Activated gamma-delta T cell (primary cell): ENCODE results near the gene AHNAK2.

Source experiments
- DNase-seq: peaks from one replicate; lab custom pipeline; 2025; lab: John Stamatoyannopoulos, UW

AHNAK2 gene

DNA sequence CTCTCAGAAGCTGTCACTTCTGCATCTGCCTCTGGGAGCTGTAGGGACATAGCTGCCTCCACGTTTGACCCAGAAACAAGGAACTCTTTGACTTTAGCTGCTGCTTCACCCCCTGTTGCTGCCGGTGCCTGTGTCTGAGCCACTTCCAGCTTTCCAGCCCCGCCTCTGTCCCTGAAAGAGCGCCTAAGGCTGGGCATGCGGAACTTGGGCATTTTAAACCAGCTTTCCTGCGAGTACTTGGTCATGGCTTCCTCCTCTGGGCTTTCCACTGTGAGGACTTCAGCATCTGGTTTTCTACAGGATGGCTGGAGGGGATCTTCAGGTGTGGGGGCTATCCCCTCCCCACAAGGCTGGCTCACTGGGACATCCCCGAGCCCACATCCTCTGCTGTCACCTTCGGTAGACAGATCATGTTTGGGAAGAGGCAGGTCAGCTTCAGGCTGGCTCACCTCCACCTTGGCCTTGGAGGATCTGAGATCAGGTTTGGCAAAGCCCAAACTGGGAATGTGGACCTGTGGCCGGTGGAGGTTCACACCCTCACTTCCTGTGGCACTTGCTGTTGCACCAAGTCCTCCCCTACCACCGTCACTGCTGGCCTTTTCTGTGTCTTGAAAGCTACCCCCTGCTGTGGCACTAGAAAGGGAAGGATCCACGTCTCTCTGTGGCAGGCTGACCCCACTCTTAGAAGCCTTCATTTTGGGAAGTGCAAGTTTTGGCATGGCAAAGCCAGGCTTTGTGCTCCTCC, 38.3 kb downstream of the AHNAK2 start:
- DNase-seq = no peak

DNA sequence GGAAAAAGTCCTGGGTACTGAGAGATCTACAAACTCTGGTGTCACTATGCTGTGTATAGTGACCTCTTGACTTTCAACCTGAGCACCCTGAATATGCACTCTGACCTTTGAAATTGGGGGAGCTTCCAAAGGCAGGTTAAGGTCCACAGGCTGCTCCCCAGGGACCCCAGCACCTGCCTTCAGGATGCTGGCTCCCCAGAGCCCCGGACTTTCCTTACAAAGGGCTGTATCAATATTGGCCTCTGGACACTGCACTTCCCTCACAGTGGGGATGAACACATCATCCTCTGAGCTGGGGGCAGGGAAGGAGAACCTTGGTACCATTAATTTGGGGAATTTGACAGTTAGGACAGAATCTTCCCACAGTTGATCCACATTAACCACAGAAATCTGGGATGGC, 39.2 kb downstream of the AHNAK2 start:
- DNase-seq = no peak

DNA sequence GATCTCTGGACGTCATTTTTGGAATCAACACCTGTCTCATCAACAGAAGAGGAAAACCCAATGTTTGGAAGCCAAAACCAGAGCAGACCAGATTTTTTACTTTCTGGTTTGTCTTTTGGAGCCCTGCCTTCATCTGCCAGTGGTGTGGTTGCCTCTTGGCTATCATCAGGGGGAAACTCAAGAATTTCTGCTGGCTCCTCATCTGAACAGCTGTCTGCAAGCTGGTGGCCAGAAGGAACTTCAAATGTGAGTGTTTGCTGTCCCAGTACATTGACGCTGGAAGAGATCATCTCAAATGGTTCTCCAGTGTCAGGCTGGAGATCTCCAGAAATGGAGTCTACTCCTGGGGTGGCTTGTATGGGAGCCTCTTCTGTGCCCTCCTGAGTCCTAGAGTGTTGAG, 39.7 kb downstream of the AHNAK2 start:
- DNase-seq = no peak

DNA sequence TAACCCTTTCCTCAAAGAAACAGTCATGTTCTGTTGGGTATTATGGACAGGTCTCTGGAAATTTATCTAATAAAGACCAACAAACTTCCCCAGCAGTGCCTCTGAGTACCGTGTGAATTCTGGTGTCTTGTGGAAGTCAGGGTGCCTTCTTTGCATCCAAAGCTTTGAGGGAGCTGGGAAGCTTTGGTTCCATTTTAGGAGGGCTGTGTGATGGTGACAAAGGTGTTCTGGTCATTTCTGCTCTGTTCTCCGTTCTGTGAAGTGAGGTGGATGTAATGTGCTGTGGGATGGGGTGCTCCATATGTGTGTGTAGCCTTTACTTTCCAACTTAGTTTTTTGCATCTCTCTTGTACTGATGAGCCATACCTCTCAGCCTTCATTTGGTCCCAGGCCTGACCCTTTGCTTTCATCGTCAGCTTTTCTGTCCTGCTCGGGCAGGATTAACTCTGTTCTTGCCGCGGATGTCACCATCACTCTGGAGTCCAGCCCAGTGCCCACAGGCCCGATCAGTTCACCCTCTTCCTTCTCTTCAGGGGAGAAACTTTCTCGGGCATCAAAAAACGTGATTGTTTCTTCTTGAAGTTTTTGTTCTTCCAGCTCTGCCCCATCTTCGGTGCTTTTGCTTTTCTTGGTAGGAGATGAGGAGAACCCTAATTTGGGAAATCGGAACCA, 40.3 kb downstream of the AHNAK2 start:
- no peak for DNase-seq

DNA sequence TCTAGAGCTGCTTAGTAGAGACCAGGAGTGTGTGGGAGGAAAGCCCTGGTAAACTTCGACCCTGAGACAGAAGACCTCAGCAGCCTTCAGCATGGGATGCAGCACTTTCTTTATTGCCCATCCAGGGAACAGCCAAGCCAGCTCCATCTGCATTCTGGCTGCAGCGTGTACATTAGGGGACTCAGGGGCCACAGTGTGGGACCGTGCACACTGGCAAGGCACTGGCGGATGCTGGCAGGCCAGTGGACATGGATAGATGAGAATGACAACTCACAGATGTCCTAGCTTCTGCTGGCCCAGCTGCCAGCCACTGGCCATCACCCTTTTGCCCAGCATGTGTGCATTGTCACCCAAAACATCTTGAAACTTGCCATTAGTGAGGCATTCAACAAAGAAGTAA, 41.0 kb downstream of the AHNAK2 start:
- DNase-seq = no peak

DNA sequence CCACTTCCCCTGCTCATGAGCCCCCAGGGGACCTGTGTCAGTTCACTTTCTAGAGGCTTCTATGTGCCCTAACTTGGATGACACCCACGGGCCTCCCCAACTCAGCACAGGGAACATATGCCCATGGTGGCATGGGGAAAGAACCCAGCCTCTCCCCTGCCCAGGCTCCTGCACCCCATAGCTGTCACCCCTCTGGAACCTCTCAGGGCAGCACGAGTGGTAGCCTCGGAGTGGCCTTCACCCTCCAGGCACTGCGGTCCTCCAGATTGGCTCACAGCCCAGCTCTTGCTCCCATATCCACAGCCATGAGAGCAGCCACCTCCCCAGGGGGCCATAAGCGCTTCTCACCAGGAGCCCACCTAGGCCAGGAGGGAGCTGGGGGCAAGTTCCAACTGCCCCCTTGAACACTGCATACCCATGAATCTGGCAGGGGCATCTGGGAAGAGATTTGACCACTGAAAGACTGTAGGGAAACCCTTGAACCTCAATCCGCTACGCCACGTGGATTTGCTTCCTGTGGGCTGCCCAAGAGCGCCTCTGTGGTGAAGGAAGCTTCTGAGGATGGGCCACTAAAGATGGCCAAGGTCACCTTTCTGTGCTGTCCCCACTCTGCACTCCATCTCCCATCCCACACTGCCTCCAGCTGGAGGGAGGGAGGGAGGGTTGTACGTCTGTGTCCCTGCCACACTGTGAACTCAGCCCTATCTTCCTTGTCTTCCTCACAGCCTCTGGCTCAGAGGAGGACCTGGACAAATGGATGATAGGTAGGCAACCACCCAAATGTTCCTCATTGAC, 41.6 kb downstream of the AHNAK2 start:
- DNase-seq = no peak

DNA sequence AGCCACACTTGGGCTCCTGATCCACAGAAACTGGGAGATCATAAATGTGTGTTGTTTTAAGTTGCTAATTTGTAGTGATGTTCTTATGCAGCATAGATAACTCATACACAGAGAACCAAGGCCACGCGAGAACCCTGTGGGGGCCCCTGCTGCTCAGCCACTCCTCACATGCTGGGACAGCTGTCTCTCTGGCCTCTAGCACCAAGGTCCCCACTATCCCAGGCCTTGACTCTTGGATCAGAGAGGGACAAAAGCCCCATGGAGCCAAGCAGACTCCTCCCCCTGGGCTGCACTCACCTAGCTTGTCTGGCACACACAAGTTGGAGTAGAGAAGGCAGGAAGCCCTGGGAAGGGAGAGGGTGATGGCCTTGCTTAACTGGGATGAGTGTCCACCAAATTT, 42.2 kb downstream of the AHNAK2 start:
- DNase-seq = no peak

DNA sequence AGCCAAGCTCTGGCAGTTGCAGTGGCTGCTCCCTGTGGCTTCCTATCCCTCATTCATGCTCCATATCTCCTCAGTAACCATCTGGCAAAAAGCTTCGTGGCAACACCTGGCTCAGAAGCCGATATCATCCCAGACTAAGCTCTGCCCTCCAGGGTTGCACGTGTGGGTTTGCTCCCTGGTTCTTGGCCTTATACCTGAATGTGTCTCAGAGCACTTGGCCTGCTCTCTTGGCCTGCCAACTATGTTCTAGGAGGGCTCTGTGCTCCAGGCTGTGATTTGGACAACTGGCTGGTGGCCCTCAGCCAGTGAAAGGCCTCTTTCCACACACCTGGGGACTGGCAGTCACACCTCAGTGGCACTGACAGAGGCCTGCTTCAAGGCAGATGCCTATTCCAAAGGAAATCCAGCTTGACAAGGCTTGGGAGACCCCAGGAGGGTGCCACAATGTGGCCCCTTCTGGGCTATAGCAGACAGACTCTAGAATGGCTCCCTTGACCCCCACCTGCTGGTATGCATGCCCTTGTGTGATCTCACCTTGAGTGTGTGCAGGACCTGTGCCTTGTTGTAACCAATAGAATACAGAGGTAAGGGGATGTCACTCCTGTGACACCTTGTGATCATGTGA, 43.0 kb downstream of the AHNAK2 start:
- no peak for DNase-seq

DNA sequence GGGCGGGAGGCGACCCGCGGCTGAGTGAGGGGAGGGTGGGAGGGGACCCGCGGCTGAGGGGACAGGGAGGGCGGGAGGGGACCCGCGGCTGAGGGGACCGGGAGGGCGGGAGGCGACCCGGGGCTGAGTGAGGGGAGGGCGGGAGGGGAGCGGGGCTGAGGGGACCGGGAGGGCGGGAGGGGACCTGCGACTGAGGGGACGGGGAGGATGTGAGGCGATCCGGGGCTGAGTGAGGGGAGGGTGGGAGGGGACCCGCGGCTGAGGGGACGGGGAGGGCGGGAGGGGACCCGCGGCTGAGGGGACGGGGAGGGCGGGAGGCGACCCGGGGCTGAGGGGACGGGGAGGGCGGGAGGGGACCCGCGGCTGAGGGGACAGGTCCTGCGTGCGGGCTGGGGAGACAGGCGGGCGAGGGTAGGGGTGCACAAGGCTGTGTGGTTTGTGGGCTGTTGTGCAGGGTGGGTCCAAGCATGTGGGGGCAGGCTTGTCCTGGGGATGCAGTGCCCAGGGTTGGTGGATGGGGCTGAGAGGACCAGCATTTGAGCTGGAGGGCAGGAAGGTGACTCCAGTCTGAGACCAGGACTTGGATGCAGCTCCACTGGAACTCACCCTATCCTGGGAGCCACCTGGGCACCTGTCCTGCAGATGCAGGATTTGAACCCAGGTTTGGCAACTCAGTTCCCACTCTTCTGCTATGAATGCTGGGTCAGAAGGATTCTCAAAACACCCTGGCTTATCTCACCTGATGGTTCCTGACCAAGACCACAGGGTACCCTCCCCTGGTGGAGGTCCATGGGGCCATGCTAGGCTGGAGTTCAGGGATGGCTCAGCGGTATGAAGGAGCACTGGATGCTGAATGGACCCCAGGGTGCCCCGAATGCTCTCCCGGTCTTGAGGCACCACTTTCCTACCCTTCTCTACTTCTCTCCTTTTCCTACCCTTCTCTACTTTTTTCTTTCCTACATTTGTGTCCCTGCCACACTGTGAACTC, 44.1 kb downstream of the AHNAK2 start:
- no peak for DNase-seq

DNA sequence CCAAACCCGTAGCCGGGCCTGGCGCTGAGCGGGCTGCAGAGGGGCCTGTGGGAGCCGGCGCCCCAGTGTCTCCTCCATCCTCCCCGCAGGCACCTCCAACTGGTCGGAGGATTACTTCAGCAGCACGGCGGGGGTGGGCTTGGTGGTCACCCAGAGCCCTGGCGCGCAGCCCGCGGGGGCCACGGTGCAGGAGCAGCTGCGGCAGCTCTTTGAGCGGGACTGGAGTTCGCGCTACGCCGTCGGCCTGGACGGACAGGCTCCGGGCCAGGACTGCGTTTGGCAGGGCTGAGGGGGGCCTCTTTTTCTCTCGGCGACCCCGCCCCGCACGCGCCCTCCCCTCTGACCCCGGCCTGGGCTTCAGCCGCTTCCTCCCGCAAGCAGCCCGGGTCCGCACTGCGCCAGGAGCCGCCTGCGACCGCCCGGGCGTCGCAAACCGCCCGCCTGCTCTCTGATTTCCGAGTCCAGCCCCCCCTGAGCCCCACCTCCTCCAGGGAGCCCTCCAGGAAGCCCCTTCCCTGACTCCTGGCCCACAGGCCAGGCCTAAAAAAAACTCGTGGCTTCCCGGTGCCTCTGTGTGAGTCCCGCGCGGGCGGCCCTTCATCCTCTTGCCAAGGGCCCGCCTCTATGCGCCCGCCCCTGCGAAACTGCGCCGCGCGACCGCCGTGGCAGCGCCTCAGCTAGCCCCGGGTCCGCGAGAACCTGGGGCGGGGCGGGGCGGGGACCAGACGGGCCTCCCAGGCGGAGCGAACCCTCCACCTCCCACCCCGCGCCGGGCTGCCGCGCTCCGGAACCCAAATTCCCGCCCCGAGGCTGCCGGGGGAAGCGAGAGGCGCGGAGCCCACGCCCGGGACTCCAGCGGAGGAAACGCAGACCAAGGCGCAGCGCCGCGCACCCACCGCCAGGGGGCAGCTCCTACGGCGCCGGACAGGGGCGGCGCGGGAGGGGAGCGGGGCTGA, 45.2 kb downstream of the AHNAK2 start:
- DNase-seq = peak; percentile 63

DNA sequence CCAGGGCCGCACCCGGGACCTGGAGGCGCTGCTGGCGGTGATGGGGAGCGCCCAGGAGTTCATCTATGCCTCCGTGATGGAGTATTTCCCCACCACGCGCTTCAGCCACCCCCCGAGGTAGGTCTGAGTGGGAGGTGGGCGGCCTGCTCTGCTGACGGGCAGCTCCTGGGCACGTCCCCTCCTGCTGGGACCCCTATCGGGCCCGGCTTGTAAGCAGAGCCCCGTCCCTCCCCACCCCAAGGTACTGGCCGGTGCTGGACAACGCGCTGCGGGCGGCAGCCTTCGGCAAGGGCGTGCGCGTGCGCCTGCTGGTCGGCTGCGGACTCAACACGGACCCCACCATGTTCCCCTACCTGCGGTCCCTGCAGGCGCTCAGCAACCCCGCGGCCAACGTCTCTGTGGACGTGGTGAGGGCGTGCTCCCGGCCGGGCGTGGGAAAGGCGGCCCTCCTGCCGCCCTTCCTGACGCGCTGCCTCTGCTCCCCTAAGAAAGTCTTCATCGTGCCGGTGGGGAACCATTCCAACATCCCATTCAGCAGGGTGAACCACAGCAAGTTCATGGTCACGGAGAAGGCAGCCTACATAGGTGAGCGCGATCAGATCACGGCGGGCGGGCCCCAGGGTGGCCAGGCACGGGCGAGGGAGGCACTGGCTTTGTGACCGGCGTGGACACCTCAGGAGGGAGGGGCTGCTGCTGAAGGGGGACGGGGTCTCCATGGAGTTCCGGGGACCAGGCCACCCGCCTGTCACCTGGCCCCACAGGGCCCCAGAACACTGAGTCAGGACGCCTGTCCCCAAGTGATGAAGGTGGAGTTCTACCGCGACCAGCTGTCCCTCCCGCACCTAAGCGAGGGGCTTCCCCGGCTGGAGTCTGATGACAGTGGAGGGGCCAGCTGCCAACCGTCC, 46.2 kb downstream of the AHNAK2 start:
- DNase-seq = no peak

DNA sequence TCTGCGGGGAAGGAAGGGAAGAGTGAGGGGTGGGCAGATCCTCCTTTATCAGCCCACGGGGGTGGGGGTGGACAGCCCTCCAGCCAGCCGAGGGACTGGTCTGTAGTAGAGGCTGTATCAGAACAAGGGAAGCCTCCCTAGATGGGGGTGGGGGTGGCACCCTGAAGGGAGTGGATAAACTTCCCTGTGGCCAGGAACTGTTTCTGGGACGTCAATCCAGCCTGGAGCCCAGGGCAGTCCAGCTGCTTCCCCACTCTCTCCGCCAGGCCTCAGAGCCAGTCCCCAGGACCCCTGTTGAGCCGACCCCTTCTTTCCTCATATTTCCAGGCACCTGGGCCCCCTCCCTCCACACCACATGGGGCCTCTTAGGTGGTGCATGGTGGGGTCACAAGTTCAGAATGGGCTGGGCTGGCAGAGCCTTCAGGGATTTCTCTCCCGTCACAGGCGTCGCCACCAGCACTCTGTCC, 46.8 kb downstream of the AHNAK2 start:
- DNase-seq = no peak

DNA sequence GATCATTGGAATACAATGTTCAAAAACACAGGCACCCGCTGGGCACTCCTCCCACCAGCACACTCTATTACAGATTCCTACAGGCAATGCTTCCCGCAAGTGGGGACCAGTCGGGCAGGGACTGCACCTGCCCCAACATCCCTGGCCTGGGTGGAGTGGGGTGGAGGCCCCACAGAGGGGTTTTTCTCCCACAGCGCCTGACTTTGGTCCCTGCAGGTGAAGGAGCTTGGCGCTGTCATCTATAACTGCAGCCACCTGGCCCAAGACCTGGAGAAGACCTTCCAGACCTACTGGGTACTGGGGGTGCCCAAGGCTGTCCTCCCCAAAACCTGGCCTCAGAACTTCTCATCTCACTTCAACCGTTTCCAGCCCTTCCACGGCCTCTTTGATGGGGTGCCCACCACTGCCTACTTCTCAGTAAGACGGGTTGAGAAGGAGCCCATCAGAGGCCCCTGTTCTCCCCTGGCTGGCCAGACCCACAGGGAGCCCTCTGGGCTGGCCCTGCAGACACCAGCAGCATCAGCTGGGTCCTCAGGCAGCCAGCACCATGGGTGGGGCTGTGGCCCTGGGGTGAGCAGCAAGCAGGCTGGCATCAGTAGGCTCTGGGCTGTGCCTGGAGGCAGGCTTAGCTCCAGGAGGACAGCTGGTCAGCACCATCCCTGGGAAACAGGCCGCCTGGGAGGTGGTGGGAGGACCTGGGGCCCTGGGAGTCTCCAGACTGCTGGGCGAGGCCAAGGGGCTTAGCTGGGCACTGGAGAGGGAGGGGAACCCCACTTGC, 47.5 kb downstream of the AHNAK2 start:
- DNase-seq = no peak

DNA sequence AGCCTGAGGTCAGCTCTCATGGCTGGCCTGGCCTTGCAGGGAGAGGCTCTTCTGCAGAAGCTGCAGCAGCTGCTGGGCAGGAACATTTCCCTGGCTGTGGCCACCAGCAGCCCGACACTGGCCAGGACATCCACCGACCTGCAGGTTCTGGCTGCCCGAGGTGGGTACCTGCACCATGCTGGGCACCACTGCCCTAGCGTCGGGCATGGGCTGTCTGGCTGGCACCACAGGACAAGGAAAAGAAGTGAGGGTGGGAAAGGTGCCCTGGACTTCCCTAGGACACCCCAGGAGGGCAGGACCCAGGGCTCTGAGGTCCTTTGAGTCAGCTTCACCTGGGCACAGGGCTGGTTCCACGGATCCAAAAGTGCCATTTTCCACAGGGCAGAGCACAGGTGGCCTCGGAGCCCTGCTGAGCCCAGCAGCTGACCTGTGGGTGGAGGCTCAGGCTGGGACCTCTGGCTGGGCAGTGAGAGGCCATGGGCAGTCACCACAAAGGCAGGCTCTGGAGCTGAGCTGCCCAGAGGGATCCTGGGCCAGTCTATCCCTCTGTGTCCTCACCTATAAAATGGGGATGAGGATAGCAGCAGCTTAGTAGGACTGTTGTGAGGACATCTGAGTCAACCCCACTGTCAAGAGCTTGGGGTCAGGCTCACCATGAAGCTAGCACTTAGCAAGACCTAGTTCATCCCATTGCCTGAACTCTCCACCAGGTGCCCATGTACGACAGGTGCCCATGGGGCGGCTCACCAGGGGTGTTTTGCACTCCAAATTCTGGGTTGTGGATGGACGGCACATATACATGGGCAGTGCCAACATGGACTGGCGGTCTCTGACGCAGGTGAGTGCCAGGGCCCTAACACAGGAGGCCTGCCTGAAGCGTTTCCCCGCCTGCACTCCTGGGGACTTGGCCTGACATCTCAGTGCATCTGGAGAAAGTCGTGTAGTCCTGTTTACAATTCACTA, 48.6 kb downstream of the AHNAK2 start:
- no peak for DNase-seq

DNA sequence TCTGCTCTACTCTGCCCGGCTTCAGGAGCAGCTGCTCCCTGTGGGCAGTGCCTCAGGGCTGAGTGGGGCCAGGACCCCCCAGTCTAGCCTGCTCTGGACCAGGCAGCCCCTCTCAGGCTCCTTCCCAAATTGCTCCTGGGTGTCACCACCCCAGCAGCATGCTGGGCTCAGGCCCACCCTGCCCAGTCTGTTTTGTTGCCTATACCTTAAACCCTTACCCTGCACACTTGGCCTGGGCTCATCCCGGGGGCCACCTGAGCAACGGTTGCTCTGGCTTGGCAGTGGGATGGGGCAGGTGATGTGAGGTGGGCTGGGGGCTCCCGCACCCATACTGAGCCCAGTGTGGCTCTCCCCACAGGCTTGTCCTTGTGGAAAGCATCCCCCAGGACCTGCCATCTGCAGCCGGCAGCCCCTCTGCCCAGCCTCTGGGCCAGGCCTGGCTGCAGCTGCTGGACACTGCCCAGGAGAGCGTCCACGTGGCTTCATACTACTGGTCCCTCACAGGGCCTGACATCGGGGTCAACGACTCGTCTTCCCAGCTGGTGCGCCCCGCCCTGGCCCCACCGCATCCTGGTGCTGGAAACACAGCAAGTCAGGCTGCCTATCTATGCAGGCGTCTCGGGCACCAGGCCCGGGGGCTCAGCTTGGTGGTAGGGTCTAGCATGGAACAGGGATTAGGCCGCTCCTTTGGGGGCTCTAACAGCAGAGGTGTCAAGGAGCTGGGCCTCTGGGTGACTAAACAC, 49.6 kb downstream of the AHNAK2 start:
- no peak for DNase-seq

DNA sequence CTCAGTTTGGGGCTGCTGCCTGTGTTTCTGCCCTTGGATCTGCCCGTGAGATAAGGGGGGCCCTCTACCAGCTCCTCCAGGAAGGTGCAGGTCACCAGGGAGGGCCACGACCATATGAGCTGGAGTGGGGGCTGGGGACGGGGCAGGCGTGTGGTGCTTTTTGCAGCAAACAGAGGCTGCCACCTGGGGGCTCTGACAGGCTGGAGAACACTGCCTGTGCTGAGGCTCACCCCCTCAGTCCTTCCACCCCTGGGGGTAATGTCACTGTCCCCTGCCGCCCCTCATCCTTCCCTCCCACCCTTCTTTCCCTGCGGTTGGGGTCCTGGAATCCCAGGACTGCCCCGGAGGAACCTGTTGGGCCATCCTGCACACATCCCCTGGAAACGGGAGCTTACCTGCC, 50.3 kb downstream of the AHNAK2 start:
- DNase-seq = no peak
